B cell (primary cell): ENCODE measurements around the gene PBXIP1. TPM values are rescaled to one million over a fixed set of nuclear protein-coding genes. Genes with fewer than 3 reads are reported as not detected.

Source experiments
- ATAC-seq: fragments of 200-7000 bp; cut with Tn5 transposase; one replicate; pipeline ENCODE4 v1.10.0; 2021; ENCODE audit warnings: low read depth, mild to moderate bottlenecking, moderate number of reproducible peaks, moderate library complexity
- CTCF ChIA-PET: fragments of 350-600 bp; sonication (Branson Sonifier 250); formaldehyde crosslinking; loops from one replicate; lab custom pipeline; 2021; ENCODE audit warnings: antibody characterized with exemption, inconsistent platforms; lab: Charles Lee
- POLR2A ChIA-PET: fragments of 350-600 bp; sonication (Branson Sonifier 250); formaldehyde crosslinking; loops from one replicate; lab custom pipeline; 2021; ENCODE audit warnings: antibody characterized with exemption; lab: Charles Lee
- DNase-seq: peaks from one replicate; pipeline ENCODE4 v3.0.0; 2013
- H2AFZ ChIP-seq: 2 replicates; pipeline ENCODE4 v1.6.1; 2012; ENCODE audit warnings: mild to moderate bottlenecking, low read depth, low read length; ENCODE audit not compliant: insufficient read depth, poor library complexity, severe bottlenecking
- H3K27ac ChIP-seq, 2 donors: 1 replicate in 1 of 2; 2 replicates in 1 of 2; pipeline ENCODE4 v1.5.1; 2012 to 2013; ENCODE audit warnings: low read length in 2 of 2, mild to moderate bottlenecking in 2 of 2, moderate library complexity in 1 of 2
- H3K27me3 ChIP-seq, 4 experiments: fragments of 200-600 bp in 1 of 4; sonication (generic) in 1 of 4; replicated peaks in 1 of 4; 1 replicate in 2 of 4; 2 replicates in 2 of 4; pipeline versions ENCODE4 v1.6.1 to v1.7.0; 2013 to 2016; ENCODE audit warnings: low read length in 3 of 4, mild to moderate bottlenecking in 2 of 4, mixed read lengths in 1 of 4, moderate library complexity in 1 of 4; ENCODE audit not compliant: insufficient read depth in 4 of 4, control insufficient read depth in 3 of 4; ENCODE audit errors: control extremely low read depth in 1 of 4
- H3K36me3 ChIP-seq, 2 experiments: replicated peaks in 1 of 2; 1 replicate in 1 of 2; 2 replicates in 1 of 2; pipeline versions ENCODE4 v1.6.1 to v1.7.1; 2013; ENCODE audit warnings: low read length in 1 of 2; ENCODE audit not compliant: insufficient read depth in 2 of 2, control insufficient read depth in 1 of 2; ENCODE audit errors: control extremely low read depth in 1 of 2, extremely low read depth in 1 of 2
- H3K4me1 ChIP-seq, 2 donors: fragments of 200-600 bp in 1 of 2; sonication (generic) in 1 of 2; 1 replicate in 1 of 2; 2 replicates in 1 of 2; pipeline versions ENCODE4 v1.5.1 to v1.6.1; 2013 to 2017; ENCODE audit warnings: low read length in 2 of 2; ENCODE audit not compliant: control insufficient read depth in 2 of 2, insufficient read depth in 2 of 2
- H3K4me2 ChIP-seq: replicated peaks from 2 replicates; pipeline ENCODE3; 2012; ENCODE audit warnings: mild to moderate bottlenecking, low read depth, low read length; ENCODE audit not compliant: poor library complexity, severe bottlenecking
- H3K4me3 ChIP-seq, 5 experiments: fragments of 200-600 bp in 1 of 5; sonication (generic) in 1 of 5; 1 replicate in 3 of 5; 2 replicates in 2 of 5; pipeline versions ENCODE4 v1.5.1 to v1.7.0; 2011 to 2016; ENCODE audit warnings: low read length in 4 of 5, mild to moderate bottlenecking in 4 of 5, low read depth in 2 of 5, control low read depth in 1 of 5, moderate library complexity in 1 of 5; ENCODE audit not compliant: insufficient read depth in 1 of 5; ENCODE audit errors: control extremely low read depth in 1 of 5, extremely low read depth in 1 of 5
- H3K79me2 ChIP-seq: fragments of 200-600 bp; sonication (generic); one replicate; pipeline ENCODE4 v1.6.0; 2016; ENCODE audit warnings: low read length; ENCODE audit not compliant: control insufficient read depth, insufficient read depth
- H3K9ac ChIP-seq: fragments of 200-600 bp; sonication (generic); 2 replicates; pipeline ENCODE4 v1.6.1; 2017; ENCODE audit warnings: mild to moderate bottlenecking, low read length, moderate library complexity
- H3K9me3 ChIP-seq, 3 donors: one replicate each; pipeline versions ENCODE4 v1.6.1 to v1.7.1; 2013; ENCODE audit warnings: low read length in 2 of 3; ENCODE audit not compliant: control insufficient read depth in 2 of 3, insufficient read depth in 1 of 3; ENCODE audit errors: control extremely low read depth in 1 of 3
- H4K20me1 ChIP-seq: 2 replicates; pipeline ENCODE4 v1.6.0; 2012; ENCODE audit warnings: mild to moderate bottlenecking, low read length; ENCODE audit not compliant: insufficient read depth, control insufficient read depth, poor library complexity, severe bottlenecking
- H3K27ac Mint-ChIP-seq: one replicate; pipeline ENCODE4 v1.8.0; 2021; ENCODE audit warnings: mixed read lengths
- H3K27me3 Mint-ChIP-seq: one replicate; pipeline ENCODE4 v1.8.0; 2021; ENCODE audit warnings: mixed read lengths
- H3K4me1 Mint-ChIP-seq: one replicate; pipeline ENCODE4 v1.8.0; 2021; ENCODE audit warnings: mixed read lengths
- H3K4me3 Mint-ChIP-seq: one replicate; pipeline ENCODE4 v1.8.0; 2021; ENCODE audit warnings: mixed read lengths
- H3K9me3 Mint-ChIP-seq: one replicate; pipeline ENCODE4 v1.8.0; 2022; ENCODE audit warnings: mixed read lengths; ENCODE audit not compliant: insufficient read depth
- CTCF ChIP-seq: fragments of 200-600 bp; IDR thresholded peaks from one replicate; pipeline ENCODE4 v1.8.0; 2022; ENCODE audit warnings: antibody characterized with exemption, mild to moderate bottlenecking
- EZH2 ChIP-seq: IDR thresholded peaks from 2 replicates; pipeline ENCODE4 v1.6.1; 2012; ENCODE audit warnings: borderline replicate concordance, low read depth, mild to moderate bottlenecking, moderate library complexity, low read length; ENCODE audit not compliant: insufficient read depth, poor library complexity, severe bottlenecking
- WGBS: methylation state at CpG from one replicate; pipeline ENCODE4 v1.1.5; 2013; ENCODE audit warnings: missing lambda C conversion rate; ENCODE audit not compliant: insufficient coverage; 5-methylcytosine and 5-hydroxymethylcytosine counted together
- intact Hi-C: fragments of 100-400 bp; cut with micrococcal nuclease; formaldehyde crosslinking; loops from one replicate; pipeline ENCODE4 v1.10.0; 2022
- polyA plus RNA-seq: library from polyadenylated mRNA; depleted of rRNA; stranded (reverse); fragments of >200 nt; gene quantifications from 2 replicates; pipeline ENCODE4 v1.2.3, GENCODE V29; 2012
- total RNA-seq, 2 donors: library from RNA; stranded (reverse); fragments of 120-200 nt in 1 of 2; gene quantifications; 1 replicate in 1 of 2; 2 replicates in 1 of 2; pipeline versions ENCODE4 v1.2.3 to v1.2.4, GENCODE V29; 2013 to 2022

The PBXIP1 gene
- total and polyA plus RNA-seq, 2 donors (not counting 1 experiment from before 2014, with no cell fraction given), result 77.6 to 212 TPM

- POLR2A ChIA-PET, result interaction anchor here (0.5 to 1.7 kb wide), 7 partner anchors 9 to 375 kb away, joined by 3 to 14 read pairs (median 5); partner anchors contain the start of gene PMVK
- H3K4me2 ChIP-seq, result peak within 1 kb of the TSS; percentile 87
- WGBS, result 0% methylated on average over 26 of the region's 26 CpGs
- intact Hi-C loops, result loop anchor here (1.0 to 2.0 kb wide), 6 partner anchors 8 to 68 kb away; partner anchors contain the start of genes ADAM15, PYGO2 and ZBTB7B
- peaks cover 5 to 16% of the 10 kb centered on the region in 2 experiments for H3K36me3 ChIP-seq
- Mint-ChIP-seq H3K9me3 (no peaks in the 10 kb centered on the region), H3K27ac (peak within 1 kb of the TSS; percentile 50), H3K4me1 (peaks cover 11% of the 10 kb centered on the region), H3K4me3 (no peak within 1 kb of the TSS), H3K27me3 (no peaks in the 10 kb centered on the region)
- H3K27me3 ChIP-seq, result no peaks in the 10 kb centered on the region
- peak within 1 kb of the TSS; percentile 58 to 93 (median 85) for H3K4me3 ChIP-seq
- peak within 1 kb of the TSS; percentile 87 for H3K9ac ChIP-seq
- H4K20me1 ChIP-seq, result peaks cover 17% of the 10 kb centered on the region
- H3K4me1 ChIP-seq, result peaks cover 13 to 19% of the 10 kb centered on the region in 2 donors
- H2AFZ ChIP-seq, result peak within 1 kb of the TSS; percentile 91
- H3K79me2 ChIP-seq, result peaks cover 64% of the 10 kb centered on the region
- CTCF ChIA-PET, result interaction anchor here (0.8 to 9.8 kb wide), 11 partner anchors 9 to 190 kb away, joined by 3 to 72 read pairs (median 8); partner anchors contain the start of genes CKS1B, KRTCAP2, PBXIP1 and PYGO2
- ATAC-seq (peak; percentile 99), DNase-seq (peak; percentile 98)
- H3K27ac ChIP-seq, result peak within 1 kb of the TSS; percentile 30 to 84
- TF ChIP-seq CTCF (no peak), EZH2 (no peak)
- no peaks in the 10 kb centered on the region for H3K9me3 ChIP-seq
These were observed 27.2 kb upstream of the PBXIP1 start, which contains the start of gene FLAD1 for GRCh38 chr1:154982897-154983648. Gene FLAD1 (plus strand): TSS chr1:154983344. CDS start chr1:154983695, 351 bp downstream.
